HG03457 (cell line): ENCODE data around the gene MACROD1.
A peak's percentile ranks its signal among the peaks of the same experiment; 100 is the strongest.

Experiments
- ATAC-seq: cut with Tn5 transposase; IDR thresholded peaks from one replicate; pipeline ENCODE4 v1.9.1; 2021; ENCODE audit warnings: moderate number of reproducible peaks; ENCODE audit not compliant: unreplicated experiment

The MACROD1 gene

DNA sequence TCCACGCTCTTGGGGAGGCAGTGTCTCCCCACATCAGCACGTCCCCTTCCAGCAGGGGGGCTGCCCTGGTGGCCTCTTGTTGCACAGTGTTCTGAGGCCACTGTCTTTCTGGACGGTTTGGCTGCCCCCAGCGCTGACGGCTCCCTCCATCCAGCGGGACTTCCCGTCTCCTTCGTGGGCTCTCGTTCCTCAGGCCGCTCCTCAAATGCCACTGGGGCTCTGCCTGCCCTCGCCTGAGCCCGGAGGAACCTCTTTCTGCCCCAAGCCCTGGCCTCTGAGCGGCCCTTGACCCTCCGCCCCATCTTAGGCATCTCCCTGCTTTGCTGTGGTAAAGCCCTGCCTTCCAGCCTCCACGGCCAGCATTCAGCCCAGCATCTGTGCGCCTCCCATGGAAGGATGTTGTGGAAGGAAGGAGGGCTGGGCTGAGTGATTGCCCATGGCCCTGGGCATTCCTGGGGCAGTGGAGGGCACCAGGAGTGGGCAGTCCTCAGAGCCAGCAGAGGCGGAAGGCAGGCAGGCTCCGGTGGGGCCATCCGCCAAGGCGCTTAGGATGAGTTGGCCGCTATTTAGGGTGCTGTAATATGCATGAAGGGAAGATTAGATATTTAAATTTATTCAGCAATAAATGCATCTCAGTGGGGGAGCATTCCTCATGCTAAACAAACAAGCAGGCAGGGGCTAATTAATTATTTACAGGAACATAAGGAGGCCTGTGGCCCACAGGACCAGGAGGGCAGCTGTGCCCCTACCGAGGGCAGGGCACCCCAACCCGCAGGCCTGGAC lies 161.9 kb downstream of the MACROD1 start:
- no peak for ATAC-seq

DNA sequence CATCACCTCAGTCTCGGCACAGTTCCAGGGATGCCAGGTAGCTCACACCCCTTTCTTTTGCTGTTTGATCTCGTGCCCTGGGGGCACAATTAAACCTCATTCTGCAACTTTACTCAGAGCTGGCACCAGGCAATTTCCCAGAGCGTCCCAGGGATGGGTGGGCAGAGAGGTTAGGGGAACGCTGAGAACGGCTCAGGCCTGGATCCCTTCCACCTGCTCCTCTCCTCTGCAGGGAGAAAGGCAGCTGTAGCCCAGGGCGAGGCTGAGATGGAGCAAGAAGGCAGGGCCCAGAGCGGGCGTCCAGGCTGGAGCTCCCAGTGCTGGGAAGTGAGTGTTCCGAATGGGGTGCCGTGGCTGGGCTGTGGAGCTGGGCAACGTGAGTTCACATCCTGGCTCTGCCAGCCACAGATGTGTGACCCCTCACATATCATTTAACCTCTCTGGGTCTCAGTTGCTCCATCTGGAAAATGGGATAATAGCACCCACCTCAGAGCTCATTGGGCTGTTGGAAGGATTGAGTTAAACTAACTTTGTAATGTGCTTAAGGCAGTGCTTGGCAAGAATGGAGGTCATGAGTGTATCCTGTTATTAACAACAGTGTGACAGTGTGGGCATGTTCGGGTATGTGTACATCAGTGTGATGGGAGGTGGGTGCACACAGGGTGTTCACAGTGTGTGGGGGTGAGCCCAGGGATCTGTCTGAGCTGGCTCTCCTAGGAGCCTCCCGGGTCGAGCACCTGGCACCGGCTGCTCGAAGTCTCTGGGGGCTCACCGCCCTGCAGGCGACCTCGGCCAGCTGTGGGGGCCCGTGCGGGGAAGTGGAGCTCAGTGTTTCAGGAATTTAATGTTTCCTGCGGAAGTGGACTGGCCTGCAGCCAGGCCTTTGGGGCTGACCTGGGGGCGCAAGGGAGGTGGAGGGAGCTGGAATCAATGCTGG lies 164.2 kb downstream of the MACROD1 start:
- ATAC-seq = no peak

DNA sequence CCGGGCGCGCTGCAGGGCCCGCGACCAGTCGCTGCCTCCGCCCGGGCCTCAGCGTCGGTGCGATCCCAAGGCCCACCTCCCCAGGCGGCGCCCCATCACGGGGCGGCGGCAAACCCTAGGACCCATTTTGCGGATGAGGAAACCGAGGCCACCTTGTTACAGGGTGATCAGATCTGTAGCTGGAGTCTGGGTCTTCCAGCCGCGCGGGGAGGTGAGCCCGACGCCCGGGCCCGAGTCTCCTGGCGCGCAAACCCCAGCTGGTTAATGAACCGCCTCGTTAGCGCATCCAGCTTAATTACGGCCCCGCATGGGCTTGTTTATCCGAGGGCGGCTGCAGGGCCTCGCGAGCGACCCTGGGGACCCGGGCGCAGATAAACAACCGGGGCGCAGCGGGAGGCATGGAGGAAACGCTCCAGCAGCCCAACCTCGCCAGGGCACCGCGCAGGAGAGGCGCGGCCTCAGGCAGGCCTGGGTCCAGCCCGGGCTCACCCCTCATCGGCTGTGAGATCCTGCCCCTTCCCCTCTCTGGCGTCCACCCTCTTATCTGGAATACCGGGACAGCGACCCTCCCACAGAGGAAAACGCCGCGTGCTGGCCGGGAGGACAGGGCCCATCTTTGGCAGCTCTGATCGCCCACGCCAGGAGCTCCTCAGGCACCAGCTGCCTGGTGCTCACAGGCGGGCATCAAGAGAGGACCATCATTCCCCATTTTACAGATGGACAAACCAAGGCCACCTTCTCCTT lies 165.0 kb downstream of the MACROD1 start:
- no peak for ATAC-seq

DNA sequence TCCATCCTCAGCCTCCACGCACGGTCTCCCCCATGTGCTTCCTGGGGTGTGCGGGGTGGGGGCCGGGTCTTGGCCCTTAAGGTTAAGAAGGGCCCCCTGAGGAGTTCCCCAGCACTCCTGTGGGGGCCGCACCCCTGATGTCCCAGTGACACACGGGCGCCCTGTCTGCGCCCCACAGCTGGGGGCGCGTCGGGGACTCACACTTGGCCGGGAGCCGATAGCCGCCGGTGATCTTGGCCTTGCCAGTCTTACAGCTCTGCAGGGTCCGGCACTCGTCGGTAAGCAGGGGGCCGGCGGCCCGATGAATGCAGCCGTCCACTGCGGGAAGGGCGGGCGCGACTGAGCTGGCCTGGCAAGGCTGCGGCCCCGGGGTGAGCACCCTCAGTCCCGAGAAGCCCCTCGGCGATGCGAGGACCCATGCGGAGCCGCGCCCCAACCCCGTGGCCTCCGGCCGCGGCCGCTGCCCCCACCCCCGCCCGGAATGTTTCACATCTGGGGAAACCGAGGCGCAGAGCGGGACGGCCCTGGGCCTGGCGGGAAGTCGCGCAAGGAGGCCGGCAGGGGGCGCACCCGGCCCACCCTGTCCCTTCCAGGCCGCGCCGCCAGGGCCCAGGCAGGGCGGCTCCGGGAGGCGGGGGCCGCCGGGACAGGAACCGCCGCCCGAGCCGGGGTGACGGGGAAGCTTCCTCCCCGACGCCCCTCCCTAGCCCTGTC lies 165.7 kb downstream of the MACROD1 start:
- ATAC-seq = no peak

DNA sequence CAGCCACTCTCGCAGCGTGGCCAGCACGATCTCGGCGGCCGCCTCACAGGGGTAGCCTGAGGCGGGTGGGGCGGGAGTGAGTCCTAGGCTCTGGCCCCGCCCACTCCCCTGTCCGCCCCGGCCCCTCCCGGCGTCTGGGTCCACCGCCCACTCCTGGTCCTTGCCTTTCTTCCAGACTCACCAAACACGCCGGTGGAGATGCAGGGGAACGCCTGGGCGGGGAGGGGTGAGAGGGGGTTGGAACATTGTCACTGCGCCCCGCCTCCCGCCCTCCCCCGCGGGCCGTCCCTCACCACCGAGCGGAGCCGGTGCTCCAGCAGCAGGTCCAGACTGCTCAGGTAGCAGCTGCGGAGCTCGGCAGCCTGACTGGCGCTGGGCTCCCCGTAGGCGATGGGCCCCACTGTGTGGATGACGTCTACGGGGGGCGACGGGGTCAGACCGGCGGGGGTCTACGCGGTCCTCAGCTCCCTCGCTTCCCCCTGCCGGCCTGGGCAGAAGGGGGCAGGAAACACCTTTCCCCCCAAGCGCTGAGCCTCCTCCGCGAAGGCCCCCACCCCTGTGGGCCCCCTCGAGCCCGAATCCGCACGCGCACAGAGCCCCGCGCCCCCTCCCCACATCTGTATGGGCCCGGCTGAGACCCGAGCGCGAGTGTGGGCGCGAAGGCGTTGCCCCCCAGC lies 166.4 kb downstream of the MACROD1 start:
- no peak for ATAC-seq

DNA sequence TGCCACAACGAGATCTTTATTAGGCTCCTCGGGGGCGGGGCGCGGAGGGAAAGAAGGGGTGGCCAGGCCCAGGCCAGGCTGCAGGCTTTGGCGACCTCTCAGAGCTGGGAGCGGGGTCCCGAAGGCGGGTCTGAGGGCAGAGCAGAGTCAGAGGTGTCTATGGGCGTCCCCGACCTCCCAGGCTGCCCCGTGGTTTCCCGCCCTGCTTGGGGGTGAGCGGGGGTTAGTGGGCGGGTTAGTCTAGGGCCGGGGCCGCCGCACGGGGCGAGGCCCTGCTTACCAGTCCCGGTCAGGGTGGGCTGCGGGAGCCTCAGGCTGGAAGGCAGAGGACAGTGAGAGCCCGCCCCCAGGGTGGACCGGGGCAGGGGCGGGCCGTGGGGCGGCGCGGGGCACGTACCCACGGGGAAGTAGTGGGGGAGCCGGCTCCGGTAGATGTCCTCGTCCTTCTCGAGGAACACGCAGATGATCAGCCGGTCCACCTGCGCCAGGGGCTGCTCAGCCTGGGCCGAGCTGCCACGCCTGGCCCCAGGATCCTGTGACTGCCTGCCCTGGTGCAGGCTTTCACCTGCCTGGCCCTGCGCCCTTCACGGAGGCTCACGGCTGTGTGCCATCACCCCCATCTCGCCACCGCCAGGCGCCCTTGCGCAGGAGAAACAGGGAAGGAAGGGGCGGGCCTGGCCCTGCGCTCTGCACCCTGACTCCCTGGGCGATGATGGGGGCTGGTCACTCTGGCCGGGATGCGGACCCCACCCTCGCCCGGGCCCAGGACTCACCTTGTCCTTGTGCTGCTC lies 167.2 kb downstream of the MACROD1 start:
- ATAC-seq = no peak

DNA sequence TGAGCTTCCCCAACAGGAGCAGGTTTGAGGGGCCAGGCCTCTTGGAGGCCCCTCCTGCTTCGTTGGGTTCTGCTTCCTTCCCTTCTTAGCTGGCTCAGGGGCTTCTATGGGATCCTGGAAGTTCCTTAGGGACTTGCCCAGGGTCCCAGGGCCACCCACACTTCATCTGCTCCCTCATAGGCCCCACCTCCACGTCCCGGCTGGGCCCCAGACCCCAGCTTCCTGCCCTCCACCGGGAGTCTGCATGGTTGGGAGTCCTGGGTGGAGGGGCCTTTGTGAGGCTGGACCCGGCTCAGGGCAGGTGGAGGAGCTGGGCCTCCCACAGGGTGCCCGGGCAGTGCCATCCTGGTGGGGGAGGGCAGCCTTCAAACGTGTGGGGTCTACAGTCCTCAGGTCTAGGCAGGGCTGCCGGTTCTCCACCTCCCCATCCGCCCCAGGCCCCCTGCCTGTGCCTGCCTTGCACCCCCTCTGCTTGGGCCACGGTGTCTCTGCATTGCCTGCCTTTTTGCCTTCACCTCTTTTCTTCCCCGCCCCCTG lies 168.0 kb downstream of the MACROD1 start:
- no peak for ATAC-seq

DNA sequence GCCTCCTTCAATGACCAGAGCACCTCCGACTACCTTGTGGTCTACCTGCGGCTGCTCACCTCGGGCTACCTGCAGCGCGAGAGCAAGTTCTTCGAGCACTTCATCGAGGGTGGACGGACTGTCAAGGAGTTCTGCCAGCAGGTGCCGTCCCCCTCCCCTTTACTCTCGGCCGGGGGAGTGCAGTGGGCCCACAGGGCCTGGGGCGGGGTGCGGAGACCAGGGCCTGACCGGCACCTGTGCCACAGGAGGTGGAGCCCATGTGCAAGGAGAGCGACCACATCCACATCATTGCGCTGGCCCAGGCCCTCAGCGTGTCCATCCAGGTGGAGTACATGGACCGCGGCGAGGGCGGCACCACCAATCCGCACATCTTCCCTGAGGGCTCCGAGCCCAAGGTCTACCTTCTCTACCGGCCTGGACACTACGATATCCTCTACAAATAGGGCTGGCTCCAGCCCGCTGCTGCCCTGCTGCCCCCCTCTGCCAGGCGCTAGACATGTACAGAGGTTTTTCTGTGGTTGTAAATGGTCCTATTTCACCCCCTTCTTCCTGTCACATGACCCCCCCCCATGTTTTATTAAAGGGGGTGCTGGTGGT lies 168.7 kb downstream of the MACROD1 start:
- ATAC-seq = no peak

DNA sequence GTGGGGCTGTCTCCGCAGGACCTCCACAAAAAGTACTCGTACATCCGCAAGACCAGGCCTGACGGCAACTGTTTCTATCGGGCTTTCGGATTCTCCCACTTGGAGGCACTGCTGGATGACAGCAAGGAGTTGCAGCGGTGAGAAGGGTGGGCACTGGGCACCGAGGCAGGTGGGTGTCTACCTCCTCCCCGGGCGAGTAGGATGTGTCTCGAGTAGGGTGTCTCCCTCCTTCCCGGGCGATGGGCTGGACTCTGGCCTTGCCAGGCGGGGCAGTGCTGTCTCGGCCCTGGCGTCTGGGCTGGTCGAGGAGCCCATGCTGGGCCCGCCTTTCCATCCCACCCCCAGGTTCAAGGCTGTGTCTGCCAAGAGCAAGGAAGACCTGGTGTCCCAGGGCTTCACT lies 169.4 kb downstream of the MACROD1 start:
- ATAC-seq = no peak

DNA sequence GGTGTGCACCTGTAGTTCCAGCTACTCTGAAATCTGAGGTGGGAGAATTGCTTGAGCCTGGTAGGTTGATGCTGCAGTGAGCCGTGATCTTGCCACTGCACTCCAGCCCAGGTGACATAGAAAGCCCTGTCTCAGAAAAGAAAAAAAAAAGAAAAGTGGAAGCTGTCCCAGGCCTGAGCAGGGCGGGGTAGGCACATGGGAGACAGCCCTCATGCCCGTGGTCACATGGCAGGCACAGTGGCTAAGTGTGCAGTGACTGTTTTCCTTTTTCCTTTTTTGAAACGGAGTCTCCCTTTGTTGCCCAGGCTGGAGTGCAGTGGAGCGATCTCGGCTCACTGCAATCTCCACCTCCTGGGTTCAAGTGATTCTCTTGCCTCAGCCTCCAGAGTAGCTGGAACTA lies 171.9 kb downstream of the MACROD1 start:
- ATAC-seq = no peak

DNA sequence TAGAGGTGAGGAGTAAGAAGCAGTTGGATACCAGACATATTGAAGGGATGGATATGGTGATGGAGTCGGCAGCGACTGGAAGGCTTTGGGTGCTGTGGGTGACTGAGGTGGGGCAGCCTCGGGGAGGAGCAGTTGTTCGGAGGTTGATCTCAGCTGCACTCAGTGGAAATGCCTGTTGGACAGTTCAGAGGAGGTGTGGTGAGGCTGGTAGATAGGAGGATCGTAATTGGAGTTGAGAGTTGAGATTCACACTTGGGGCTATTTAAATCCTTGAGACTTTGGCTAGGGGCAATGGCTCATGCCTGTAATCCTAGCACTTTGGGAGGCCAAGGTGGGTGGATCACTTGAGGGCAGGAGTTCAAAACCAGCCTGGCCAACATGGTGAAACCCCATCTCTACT lies 172.8 kb downstream of the MACROD1 start:
- ATAC-seq = no peak

DNA sequence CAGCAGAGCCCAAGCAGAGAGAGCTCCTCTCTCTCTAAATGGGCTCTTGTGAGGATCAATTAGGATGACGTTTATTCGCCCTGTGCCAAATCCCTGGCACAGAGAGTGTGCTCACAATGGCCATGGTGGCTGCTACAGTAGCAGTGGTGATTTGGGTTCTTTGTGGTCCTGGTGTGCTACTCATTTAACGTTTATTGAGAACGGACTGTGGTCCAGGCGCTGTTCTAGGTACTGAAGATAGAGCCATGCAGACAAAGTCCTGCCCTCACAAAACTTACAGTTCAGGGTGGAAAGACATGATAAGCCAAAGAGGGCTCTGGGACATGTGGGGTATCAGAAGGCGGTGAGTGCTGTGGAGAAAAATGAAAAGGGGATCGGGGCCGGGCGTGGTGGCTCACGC lies 174.4 kb downstream of the MACROD1 start:
- no peak for ATAC-seq

DNA sequence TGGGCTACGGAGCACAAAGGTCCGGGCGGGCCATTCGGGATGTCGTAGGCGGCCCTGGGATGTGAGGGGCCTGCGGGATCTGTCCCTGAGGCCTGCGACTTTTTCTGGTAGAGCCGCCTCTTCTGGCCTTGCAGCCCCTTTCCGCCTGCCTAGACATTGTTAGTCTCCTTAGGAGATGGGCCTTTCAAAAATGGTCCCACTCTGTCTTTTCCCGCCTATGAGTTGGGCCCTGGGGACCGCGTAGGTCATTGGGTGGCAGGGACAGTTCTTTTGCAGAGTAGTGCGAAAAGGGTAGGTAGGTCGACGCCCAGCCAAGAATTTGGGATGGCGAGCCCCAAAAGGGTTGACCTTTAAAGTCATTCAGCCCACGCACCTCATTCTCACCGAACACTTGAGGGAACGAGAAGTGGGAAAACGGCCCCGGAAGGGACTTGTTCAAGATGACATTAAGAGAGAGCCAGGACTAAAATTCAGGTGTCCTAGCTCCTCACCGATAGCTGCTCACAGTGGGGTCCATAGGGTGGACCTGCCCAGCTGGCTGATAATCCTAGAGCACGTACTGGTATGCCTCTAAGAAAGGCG lies 178.9 kb downstream of the MACROD1 start:
- ATAC-seq = no peak

DNA sequence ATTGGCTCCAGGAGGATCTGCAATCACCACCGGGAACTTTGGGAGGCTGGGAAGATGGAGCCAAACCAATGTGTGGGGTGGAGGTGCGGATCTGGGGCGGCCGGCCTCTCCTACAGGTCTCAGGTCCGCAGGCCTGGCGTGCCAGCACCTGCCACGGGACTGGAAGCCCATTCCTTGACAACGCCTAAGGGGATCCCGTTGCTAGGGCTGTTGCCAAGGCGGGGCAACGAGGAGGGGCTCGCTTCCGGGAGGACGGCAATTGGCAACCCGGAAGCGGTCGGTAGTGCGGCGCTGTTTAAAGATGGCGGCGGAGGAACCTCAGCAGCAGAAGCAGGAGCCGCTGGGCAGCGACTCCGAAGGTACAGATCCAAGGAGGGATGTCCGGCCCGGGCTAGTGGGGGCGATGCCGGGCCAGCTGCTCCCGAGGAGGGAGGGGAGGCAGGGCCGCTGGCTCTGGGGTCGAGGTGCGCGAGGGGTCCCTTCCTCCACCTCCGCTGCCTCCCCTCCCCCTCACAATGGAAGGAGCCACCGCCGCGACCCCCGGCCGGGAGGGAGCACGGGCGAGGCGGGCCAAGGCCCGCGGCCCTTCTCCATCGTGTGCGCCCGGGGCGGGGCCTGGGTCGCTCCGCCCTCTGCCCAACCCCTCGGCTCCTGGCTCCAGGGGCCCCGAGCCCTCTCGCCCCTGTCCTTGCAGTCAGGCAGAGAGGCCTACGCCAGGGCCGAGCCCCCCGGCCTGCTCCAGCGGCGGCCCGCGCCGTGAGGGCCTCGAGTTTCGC lies 179.6 kb downstream of the MACROD1 start, which contains the start of gene OTUB1:
Gene OTUB1 (plus strand): TSS at position 283 of the 776 bp plus-strand sequence. CDS start 19 bp downstream, at position 302.
- peak; percentile 64 for ATAC-seq

DNA sequence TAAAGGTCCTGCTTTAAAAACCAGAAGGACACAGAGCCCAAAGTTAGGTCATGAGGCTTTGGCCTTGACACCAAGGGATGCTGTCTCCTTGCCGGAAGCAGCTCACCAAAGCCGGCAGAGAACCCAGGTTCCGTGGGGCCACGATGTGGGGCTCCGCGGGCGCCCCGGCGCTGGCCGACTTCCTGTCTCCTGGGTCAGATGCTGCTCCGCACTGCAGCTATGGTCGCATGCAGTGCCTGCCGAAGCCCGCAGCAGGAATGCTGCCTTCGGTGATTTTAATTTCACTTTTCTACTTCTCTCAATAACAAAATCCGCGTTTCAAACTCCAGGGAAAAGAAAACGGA lies 180.1 kb downstream of the MACROD1 start:
- ATAC-seq = peak; percentile 21

DNA sequence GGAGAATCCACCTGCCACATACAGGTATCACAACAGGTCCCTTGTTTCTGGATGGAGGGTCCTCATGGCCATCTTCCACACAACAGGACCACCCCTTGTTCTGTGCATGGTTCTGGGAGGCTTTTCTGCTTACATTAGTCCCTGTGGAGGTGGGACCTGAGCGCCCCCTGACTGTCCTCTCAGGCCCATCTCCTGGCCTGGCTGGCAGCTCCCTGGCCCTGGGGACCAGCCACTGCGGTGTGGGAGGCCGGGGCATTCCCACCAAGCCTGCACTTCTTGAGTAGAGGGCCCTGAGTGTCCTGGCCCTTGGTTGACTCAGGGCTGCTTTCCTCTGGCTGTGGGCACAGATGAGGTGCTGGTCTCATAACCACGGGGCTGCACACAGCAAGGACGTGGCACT lies 186.5 kb downstream of the MACROD1 start:
- no peak for ATAC-seq

DNA sequence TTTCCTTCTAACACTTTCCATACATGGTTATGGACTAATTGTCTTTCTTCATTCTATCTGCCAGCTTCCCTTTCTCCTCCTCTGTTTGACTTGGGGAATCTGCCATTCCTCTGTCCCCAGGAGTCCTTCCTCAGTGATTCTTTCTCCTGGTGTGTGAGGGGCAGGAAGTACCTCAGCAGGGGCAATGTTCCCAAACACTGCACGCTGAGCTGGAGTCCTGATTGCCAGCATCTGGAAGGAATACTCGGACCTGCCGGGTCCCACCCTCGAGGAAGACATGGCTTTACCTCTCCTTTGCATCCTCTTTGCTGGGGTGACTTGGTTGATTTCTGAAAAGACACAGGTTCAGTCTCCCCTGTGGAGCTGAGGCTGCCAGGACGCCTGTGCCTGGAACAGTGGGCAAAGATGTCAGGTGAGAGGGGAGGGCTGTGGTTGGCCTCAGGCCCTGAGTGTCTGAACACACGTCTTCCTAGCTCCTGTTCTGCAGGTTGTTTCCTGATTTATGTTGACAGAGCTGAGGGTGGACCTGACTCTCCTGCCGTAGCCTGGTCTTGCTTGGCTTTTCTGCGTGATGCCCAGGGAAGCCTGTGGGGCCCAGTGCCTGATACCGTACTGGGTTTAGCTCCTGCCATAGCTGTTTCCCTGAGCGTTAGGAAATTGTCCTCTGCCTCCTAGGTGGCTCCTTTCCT lies 187.2 kb downstream of the MACROD1 start:
- ATAC-seq = no peak
